ENCODE data around the gene CITED2. TPM values are rescaled to one million over a fixed set of nuclear protein-coding genes. Genes with fewer than 3 reads are reported as not detected.

Gene CITED2
- total RNA-seq, 1 donor = 126 TPM

DNA sequence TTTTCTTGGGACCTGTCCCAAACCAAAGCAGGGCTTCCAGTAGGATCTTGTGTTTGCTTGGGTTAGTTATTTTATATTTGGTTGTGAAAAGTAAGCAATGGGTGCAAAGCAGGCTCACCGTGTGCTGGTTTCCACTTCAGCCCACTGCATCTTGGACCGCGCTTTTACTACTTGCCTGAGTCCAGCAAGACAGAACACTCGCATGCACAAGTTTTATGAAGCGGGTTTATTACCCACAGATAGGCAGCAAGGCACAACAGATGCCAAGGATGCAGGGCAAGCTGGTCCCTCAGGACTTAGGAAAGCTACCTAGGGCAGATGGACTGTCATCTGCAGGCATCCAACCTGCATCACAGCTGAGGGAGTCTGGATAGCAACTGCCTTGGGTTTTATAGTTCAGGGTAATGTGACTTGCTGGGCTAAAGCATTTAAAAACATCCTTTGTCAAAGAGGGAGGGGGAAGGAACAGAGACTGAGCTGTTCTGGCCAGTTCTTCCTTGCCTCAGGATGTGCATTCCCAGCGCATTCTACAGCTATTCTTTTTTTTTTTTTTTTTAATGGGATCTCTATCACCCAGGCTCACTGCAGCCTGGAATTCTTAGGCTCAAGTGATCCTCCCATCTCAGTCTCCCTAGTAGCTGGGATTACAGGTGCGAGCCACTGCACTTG lies 18.5 kb downstream of the CITED2 start:
- TF ChIP-seq, protein P1, sequence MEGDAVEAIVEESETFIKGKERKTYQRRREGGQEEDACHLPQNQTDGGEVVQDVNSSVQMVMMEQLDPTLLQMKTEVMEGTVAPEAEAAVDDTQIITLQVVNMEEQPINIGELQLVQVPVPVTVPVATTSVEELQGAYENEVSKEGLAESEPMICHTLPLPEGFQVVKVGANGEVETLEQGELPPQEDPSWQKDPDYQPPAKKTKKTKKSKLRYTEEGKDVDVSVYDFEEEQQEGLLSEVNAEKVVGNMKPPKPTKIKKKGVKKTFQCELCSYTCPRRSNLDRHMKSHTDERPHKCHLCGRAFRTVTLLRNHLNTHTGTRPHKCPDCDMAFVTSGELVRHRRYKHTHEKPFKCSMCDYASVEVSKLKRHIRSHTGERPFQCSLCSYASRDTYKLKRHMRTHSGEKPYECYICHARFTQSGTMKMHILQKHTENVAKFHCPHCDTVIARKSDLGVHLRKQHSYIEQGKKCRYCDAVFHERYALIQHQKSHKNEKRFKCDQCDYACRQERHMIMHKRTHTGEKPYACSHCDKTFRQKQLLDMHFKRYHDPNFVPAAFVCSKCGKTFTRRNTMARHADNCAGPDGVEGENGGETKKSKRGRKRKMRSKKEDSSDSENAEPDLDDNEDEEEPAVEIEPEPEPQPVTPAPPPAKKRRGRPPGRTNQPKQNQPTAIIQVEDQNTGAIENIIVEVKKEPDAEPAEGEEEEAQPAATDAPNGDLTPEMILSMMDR (IDR thresholded peaks at IDR 0.05; ENCODE audit: insufficient read depth, low read length) = no peak
- DNase-seq (ENCODE audit: low read depth) = no peak
- H3K4me3 ChIP-seq (ENCODE audit: low read depth, low read length) = no peak overlapping the region

- TF ChIP-seq, protein P1 (IDR thresholded peaks at IDR 0.05; ENCODE audit: insufficient read depth, low read length) = no peak
- DNase-seq (ENCODE audit: low read depth) = no peak
- H3K4me3 ChIP-seq (ENCODE audit: low read depth, low read length) = no peak overlapping the region
Measured at GRCh38 chr6:139355172-139355571, 19.3 kb downstream of the CITED2 start.

DNA sequence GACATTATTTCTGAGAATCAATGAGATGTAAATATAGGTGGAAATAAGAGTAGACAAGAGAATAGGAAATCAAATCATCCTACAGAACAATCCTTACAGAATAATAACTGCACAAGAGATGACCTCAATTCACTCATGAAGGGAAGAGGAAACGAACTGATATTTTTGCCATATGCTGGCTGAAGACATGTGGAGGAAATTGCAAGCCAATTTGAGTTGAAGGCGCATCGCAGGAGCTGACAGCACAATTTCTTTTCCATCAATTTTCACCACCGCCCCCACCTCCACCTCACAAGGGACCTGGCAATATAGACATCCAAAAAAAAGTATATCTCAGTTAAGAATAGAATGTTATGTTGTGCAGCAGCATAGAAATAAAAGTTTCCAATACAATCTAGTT lies 20.3 kb downstream of the CITED2 start:
- TF ChIP-seq, protein P1 (IDR thresholded peaks at IDR 0.05; ENCODE audit: insufficient read depth, low read length) = no peak
- H3K4me3 ChIP-seq (ENCODE audit: low read depth, low read length) = no peak overlapping the region
- no peak for DNase-seq (ENCODE audit: low read depth)

DNA sequence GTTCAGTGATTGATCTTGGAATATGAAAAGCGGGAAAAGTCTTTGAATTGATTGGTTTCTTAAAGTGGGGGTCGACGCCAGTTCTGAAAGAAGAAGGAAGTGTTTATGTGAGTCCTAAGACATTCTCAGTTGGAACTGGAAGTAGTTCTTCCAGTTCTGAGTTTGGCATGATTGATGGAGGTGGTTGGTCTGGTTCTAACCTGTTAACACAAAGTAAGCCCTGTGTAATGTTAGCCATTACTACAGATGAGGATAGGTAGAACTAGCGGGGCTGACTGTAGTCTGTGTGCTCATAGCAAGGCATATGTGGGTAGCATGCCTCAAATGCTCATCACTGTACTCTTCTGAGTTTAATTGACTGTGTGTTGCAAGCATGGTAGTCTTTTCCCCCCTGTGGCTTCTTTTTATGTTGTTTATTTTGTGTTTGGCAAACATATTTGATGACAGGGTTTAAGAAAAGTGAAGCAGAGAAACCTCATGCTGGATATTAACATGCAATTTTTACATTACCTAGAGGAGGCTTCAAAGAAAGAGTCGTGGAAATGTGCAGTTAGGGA lies 24.9 kb downstream of the CITED2 start:
- DNase-seq (ENCODE audit: low read depth) = no peak
- no peak overlapping the region for H3K4me3 ChIP-seq (ENCODE audit: low read depth, low read length)
- TF ChIP-seq, protein P1 (IDR thresholded peaks at IDR 0.05; ENCODE audit: insufficient read depth, low read length) = no peak

DNA sequence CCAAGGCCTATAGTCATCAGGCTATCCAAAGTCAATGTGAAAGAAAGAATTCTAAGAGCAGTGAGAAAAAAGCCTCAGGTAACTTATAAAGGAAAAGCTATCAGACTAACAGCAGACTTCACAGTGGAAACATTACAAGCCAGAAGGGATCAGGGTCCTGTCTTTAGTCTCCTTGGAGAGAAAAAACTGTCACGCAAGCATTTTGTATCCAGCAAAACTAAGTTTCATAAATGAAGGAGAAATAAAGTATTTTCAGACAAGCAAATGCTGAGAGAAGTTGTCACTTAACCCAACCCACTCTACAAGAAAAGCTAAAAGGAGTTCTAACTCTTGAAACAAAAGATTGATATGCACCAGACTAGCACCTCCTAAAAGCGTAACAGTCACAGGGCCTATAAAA lies 28.1 kb downstream of the CITED2 start:
- no peak overlapping the region for H3K4me3 ChIP-seq (ENCODE audit: low read depth, low read length)
- TF ChIP-seq, protein P1 (IDR thresholded peaks at IDR 0.05; ENCODE audit: insufficient read depth, low read length) = no peak
- no peak for DNase-seq (ENCODE audit: low read depth)

- TF ChIP-seq, protein P1 (IDR thresholded peaks at IDR 0.05; ENCODE audit: insufficient read depth, low read length) = no peak
- no peak for DNase-seq (ENCODE audit: low read depth)
- H3K4me3 ChIP-seq (ENCODE audit: low read depth, low read length) = no peak overlapping the region
Measured at GRCh38 chr6:139344186-139344963, 30.1 kb downstream of the CITED2 start.

Data from fibroblast of the aortic adventitia (primary cell).